NCI-H187 (cell line): Measurements from ENCODE around the gene TMEM176A.

Source experiments
- DNase-seq, 2 experiments: peaks; one replicate each; lab custom pipeline; 2025; lab: John Stamatoyannopoulos, UW

The TMEM176A gene

DNA sequence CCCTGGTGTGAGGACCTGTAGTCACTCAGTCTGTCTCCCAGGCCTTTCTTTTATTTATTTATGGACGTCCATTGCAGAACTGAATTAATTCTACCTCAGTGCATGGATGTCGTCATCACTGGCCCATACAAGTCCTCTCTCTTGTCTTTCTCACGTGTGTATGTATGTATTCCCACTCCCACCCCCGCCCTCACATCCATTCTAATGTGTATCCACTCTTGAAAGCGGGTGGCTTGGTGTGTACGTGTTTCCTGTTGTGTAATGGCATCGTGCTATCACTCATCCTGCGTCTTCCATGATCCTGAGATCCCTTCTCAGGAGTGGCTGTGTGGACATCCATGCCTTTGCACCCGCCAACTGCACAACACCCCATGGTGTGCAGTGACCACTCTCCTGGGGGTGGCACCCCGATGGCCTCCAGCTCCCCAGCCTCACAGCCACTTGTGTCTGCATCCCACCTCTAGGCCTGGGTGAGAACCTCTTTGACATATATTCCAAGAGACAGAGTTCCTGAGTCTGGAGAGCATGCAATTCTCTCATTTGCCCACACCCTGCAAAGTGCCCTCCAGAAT, 48.7 kb downstream of the TMEM176A start:
- no peak for DNase-seq

DNA sequence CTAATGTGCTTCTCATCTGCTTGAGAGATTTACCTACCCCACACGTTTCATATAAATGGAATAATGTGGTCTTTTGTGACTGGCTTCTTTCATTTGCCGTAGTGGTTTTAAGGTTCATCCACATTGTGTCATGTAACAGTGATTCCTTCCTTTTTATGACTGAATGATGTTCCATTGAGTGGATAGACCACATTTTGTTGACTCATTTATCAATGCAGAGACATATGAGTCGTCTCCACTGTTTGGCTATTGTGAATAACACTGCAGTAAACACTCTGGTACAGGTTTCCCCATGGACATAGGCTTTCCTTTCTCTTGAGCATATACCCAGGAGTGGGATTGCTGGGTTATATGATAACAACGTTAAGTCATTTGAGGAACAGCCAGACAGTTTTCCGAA, 49.7 kb downstream of the TMEM176A start:
- no peak for DNase-seq

DNA sequence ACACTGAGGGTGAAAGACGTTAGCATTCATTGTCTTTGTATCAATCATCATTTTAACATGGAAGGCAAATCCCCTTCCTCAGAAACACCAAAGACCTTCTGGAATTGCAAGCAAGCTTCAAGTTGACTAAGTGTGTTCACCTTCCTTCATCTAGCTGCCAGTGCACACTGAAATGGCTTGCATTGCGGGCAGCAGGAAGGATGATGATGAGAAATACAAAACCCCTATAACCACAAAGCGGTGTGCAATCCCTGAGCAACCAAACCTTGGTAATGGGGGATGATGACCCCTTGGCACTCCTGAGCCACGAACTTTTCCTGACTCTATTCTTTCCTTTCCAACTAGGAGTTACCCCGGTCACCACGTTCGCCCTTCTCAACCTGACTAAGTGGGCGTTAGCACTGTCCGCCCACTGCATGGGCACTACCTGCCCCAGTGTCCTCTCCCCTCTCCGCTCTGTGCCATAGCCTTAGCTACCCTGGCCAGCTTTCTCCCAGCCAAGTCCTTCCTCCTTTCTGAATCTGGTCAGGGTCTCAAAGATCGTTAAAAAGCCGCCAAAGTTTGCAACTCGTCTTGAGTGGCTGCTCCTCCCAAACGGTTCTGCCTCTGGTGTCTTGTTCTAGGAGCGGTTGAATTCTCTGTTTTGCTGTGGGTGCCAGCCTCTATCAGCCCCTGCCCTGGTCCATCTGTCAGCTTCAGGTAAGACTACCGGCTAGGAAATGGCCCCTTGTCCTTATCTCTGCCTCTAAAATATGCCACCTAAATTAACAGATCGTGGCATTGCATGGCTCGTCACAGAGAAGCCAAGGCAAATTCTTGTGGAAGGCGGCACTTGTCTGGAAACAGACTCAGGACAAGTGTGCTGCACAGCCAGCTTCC, 51.2 kb downstream of the TMEM176A start:
- DNase-seq: no peak

GRCh38 chr7:150852371-150852905, 51.9 kb downstream of the TMEM176A start, which contains the start of gene AOC1:
TSS of gene AOC1 (plus strand) at chr7:150852517. CDS start at chr7:150856471, 3,954 bp downstream.
- DNase-seq: no peak

GRCh38 chr7:150854066-150855000, 53.8 kb downstream of the TMEM176A start:
- no peak for DNase-seq
